NCI-H526 treated with DMSO at 0.1 percent for 48 hours (cell line): ENCODE data around the gene ZCRB1.

Experiments used
- DNase-seq: peaks from one replicate; lab custom pipeline; 2025; lab: John Stamatoyannopoulos, UW

Gene ZCRB1

GRCh38 chr12:42327227-42327590 is 1.3 kb upstream of the ZCRB1 start:
- DNase-seq = no peak

GRCh38 chr12:42326541-42327226 is 790 bp upstream of the ZCRB1 start:
- peak; percentile 5 for DNase-seq

GRCh38 chr12:42325326-42325652 is 605 bp downstream of the ZCRB1 start:
- no peak for DNase-seq

GRCh38 chr12:42323856-42324255 is 2.0 kb downstream of the ZCRB1 start:
- DNase-seq = no peak

- DNase-seq = no peak
These were observed 3.3 kb downstream of the ZCRB1 start for GRCh38 chr12:42322567-42322966.

- DNase-seq = no peak
These were observed 5.1 kb downstream of the ZCRB1 start for GRCh38 chr12:42320796-42321195.

- DNase-seq = no peak
These were observed 10.8 kb downstream of the ZCRB1 start for GRCh38 chr12:42315108-42315507.

- no peak for DNase-seq
These were observed 15.9 kb downstream of the ZCRB1 start for GRCh38 chr12:42309996-42310395.

- DNase-seq = no peak
These were observed 17.5 kb downstream of the ZCRB1 start for GRCh38 chr12:42308390-42308789.

GRCh38 chr12:42306297-42306696 is 19.6 kb downstream of the ZCRB1 start:
- no peak for DNase-seq

GRCh38 chr12:42299392-42300308 is 26.2 kb downstream of the ZCRB1 start:
- DNase-seq = no peak

- DNase-seq = no peak
These were observed 27.0 kb downstream of the ZCRB1 start for GRCh38 chr12:42298887-42299286.

- DNase-seq = no peak
These were observed 29.3 kb downstream of the ZCRB1 start for GRCh38 chr12:42296503-42297109.

GRCh38 chr12:42291680-42292079 is 34.2 kb downstream of the ZCRB1 start:
- DNase-seq = peak; percentile 15

- DNase-seq = no peak
These were observed 37.4 kb downstream of the ZCRB1 start for GRCh38 chr12:42288544-42288943.

GRCh38 chr12:42286741-42287140 is 39.2 kb downstream of the ZCRB1 start:
- DNase-seq = no peak

- DNase-seq = no peak
These were observed 40.5 kb downstream of the ZCRB1 start for GRCh38 chr12:42285431-42285830.

- no peak for DNase-seq
These were observed 41.0 kb downstream of the ZCRB1 start for GRCh38 chr12:42284876-42285275.

GRCh38 chr12:42284157-42284556 is 41.7 kb downstream of the ZCRB1 start:
- no peak for DNase-seq

- no peak for DNase-seq
These were observed 42.2 kb downstream of the ZCRB1 start for GRCh38 chr12:42283739-42284138.

GRCh38 chr12:42282294-42282693 is 43.6 kb downstream of the ZCRB1 start:
- DNase-seq = no peak

- no peak for DNase-seq
These were observed 44.0 kb downstream of the ZCRB1 start for GRCh38 chr12:42281844-42282243.

GRCh38 chr12:42281278-42281677 is 44.6 kb downstream of the ZCRB1 start:
- DNase-seq = no peak
